PFSK-1 (cell line): Measurements from ENCODE around the gene UCP3.

ENCODE experiments used
- FOXP2 ChIP-seq: optimal IDR thresholded peaks from 2 replicates; pipeline ENCODE3; 2011; ENCODE audit warnings: borderline replicate concordance, control low read depth, inconsistent platforms; ENCODE audit not compliant: insufficient read depth; ENCODE audit errors: extremely low read length, extremely low read depth
- POLR2AphosphoS5 ChIP-seq: IDR thresholded peaks from 2 replicates; pipeline ENCODE4 v1.6.1; 2012; ENCODE audit warnings: low read depth, mild to moderate bottlenecking, control low read depth, low read length, moderate library complexity
- REST ChIP-seq, 2 experiments: IDR thresholded peaks; 2 replicates each; pipeline versions ENCODE4 v1.6.1 to v1.8.0; 2011 to 2012; ENCODE audit warnings: low read depth in 2 of 2, low read length in 2 of 2, control low read depth in 1 of 2, inconsistent platforms in 1 of 2, mild to moderate bottlenecking in 1 of 2, moderate library complexity in 1 of 2; ENCODE audit not compliant: insufficient read depth in 1 of 2
- SIN3A ChIP-seq: IDR thresholded peaks from 2 replicates; pipeline ENCODE4 v1.6.1; 2012; ENCODE audit warnings: mild to moderate bottlenecking, low read length, moderate library complexity, borderline replicate concordance; ENCODE audit not compliant: insufficient read depth
- TAF1 ChIP-seq: IDR thresholded peaks from 2 replicates; pipeline ENCODE4 v1.6.1; 2012; ENCODE audit warnings: low read length, control low read depth, borderline replicate concordance; ENCODE audit not compliant: insufficient read depth

Gene UCP3

GRCh38 chr11:74005721-74006517, 3.0 kb downstream of the UCP3 start:
- TF ChIP-seq REST (IDR thresholded peaks at IDR 0.05; ENCODE audit: insufficient read depth in 1 of 2, low read depth in 2 of 2, low read length in 2 of 2) = no peak
- no peak for TF ChIP-seq SIN3A
- no peak for TF ChIP-seq FOXP2
- no peak for TF ChIP-seq TAF1
- TF ChIP-seq POLR2AphosphoS5 = no peak

- TF ChIP-seq SIN3A (no peak), POLR2AphosphoS5 (no peak), REST (IDR thresholded peaks at IDR 0.05; ENCODE audit: insufficient read depth in 1 of 2, low read depth in 2 of 2, low read length in 2 of 2) (no peak), FOXP2 (no peak), TAF1 (no peak)
Observed at GRCh38 chr11:74004759-74005615, 3.9 kb downstream of the UCP3 start.

- TF ChIP-seq FOXP2 = no peak
- TF ChIP-seq TAF1 = no peak
- no peak for TF ChIP-seq SIN3A
- TF ChIP-seq POLR2AphosphoS5 = no peak
- no peak for TF ChIP-seq REST (IDR thresholded peaks at IDR 0.05; ENCODE audit: insufficient read depth in 1 of 2, low read depth in 2 of 2, low read length in 2 of 2)
Observed at GRCh38 chr11:74004046-74004695, 4.7 kb downstream of the UCP3 start.

- no peak for TF ChIP-seq FOXP2
- no peak for TF ChIP-seq POLR2AphosphoS5
- no peak for TF ChIP-seq SIN3A
- TF ChIP-seq TAF1 = no peak
Observed at GRCh38 chr11:74002832-74003231, 6.1 kb downstream of the UCP3 start.

- TF ChIP-seq POLR2AphosphoS5 = no peak
- TF ChIP-seq TAF1 = no peak
- no peak for TF ChIP-seq SIN3A
Observed at GRCh38 chr11:74001822-74002286, 7.0 kb downstream of the UCP3 start.
